Neural cell (in vitro differentiated cells): Measurements from ENCODE around the gene ABHD12.

ENCODE experiments used
- CTCF ChIP-seq: fragments of 450-650 bp; IDR thresholded peaks from 2 replicates; pipeline ENCODE4 v1.5.1; 2014; ENCODE audit warnings: antibody characterized with exemption, mild to moderate bottlenecking, moderate library complexity; ENCODE audit not compliant: poor library complexity, severe bottlenecking
- MXI1 ChIP-seq: fragments of 450-650 bp; conservative IDR thresholded peaks from 2 replicates; pipeline ENCODE4 v1.6.1; 2014; ENCODE audit warnings: antibody characterized with exemption, mild to moderate bottlenecking; ENCODE audit not compliant: poor library complexity, severe bottlenecking
- TAF1 ChIP-seq: IDR thresholded peaks from 2 replicates; pipeline ENCODE4 v1.6.1; 2012; ENCODE audit warnings: low read depth

GRCh38 chr20:25309395-25310267 is 81.0 kb downstream of the ABHD12 start:
- TF ChIP-seq CTCF (no peak), MXI1 (no peak), TAF1 (no peak)
